ENCODE results near the gene NCAPH2.

NCAPH2 gene

GRCh38 chr22:50469377-50470305, 38.4 kb upstream of the NCAPH2 start:
- Mint-ChIP-seq H3K27me3 (ENCODE audit: low read depth) (no peaks in the 10 kb centered on the region), H3K36me3 (ENCODE audit: low read depth) (peaks cover 23% of the 10 kb centered on the region), H3K4me1 (ENCODE audit: low read depth) (peaks cover 46% of the 10 kb centered on the region), H3K9me3 (no peaks in the 10 kb centered on the region), H3K27ac (peak overlapping the region; percentile 86), H3K4me3 (peak overlapping the region; percentile 68)

DNA sequence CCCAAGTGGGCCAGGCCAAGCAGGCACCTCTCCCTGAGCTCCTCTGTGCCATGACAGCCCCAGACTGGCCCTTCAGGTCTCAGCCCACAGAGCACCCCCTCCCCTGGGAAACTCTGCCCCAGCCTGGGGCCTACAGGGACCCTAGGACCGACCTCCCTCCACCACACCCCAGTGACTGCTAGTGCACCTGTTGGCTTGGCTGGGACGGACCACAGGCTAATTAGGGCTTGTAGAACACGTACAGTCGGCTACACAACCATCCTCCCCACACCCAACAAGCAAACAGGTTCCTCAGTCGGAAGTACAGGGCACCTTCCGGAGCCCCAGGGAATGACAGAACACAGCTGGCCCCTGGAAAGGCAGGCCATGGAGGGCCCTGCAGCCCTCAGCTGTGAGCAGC, 37.5 kb upstream of the NCAPH2 start:
- H3K4me3 Mint-ChIP-seq, result peak overlapping the region; percentile 68
- H3K36me3 Mint-ChIP-seq (ENCODE audit: low read depth), result peaks cover 23% of the 10 kb centered on the region
- H3K4me1 Mint-ChIP-seq (ENCODE audit: low read depth), result peaks cover 50% of the 10 kb centered on the region
- no peaks in the 10 kb centered on the region for H3K27me3 Mint-ChIP-seq (ENCODE audit: low read depth)
- peak overlapping the region; percentile 86 for H3K27ac Mint-ChIP-seq
- no peaks in the 10 kb centered on the region for H3K9me3 Mint-ChIP-seq

- Mint-ChIP-seq H3K36me3 (ENCODE audit: low read depth) (peaks cover 17% of the 10 kb centered on the region), H3K27me3 (ENCODE audit: low read depth) (no peaks in the 10 kb centered on the region), H3K27ac (peak overlapping the region; percentile 86), H3K4me3 (peak overlapping the region; percentile 68), H3K9me3 (no peaks in the 10 kb centered on the region), H3K4me1 (ENCODE audit: low read depth) (peaks cover 51% of the 10 kb centered on the region)
Observed at GRCh38 chr22:50471197-50471847, 36.7 kb upstream of the NCAPH2 start.

- Mint-ChIP-seq H3K27ac (no peak overlapping the region), H3K27me3 (ENCODE audit: low read depth) (no peaks in the 10 kb centered on the region), H3K9me3 (no peaks in the 10 kb centered on the region), H3K36me3 (ENCODE audit: low read depth) (peaks cover 10% of the 10 kb centered on the region), H3K4me3 (peak overlapping the region; percentile 28), H3K4me1 (ENCODE audit: low read depth) (peaks cover 49% of the 10 kb centered on the region)
Observed at GRCh38 chr22:50471962-50472361, 36.1 kb upstream of the NCAPH2 start.

GRCh38 chr22:50473088-50473487, 34.9 kb upstream of the NCAPH2 start:
- no peaks in the 10 kb centered on the region for H3K27me3 Mint-ChIP-seq (ENCODE audit: low read depth)
- H3K36me3 Mint-ChIP-seq (ENCODE audit: low read depth), result peaks cover 10% of the 10 kb centered on the region
- peak overlapping the region; percentile 95 for H3K4me3 Mint-ChIP-seq
- peaks cover 52% of the 10 kb centered on the region for H3K4me1 Mint-ChIP-seq (ENCODE audit: low read depth)
- H3K27ac Mint-ChIP-seq, result peak overlapping the region; percentile 83
- no peaks in the 10 kb centered on the region for H3K9me3 Mint-ChIP-seq

GRCh38 chr22:50473855-50474671, 34.0 kb upstream of the NCAPH2 start:
- H3K27me3 Mint-ChIP-seq (ENCODE audit: low read depth), result peaks cover 6% of the 10 kb centered on the region
- peaks cover 5% of the 10 kb centered on the region for H3K36me3 Mint-ChIP-seq (ENCODE audit: low read depth)
- H3K9me3 Mint-ChIP-seq, result no peaks in the 10 kb centered on the region
- peak overlapping the region; percentile 95 for H3K4me3 Mint-ChIP-seq
- H3K27ac Mint-ChIP-seq, result peak overlapping the region; percentile 83
- peaks cover 47% of the 10 kb centered on the region for H3K4me1 Mint-ChIP-seq (ENCODE audit: low read depth)

GRCh38 chr22:50474710-50475651, 33.0 kb upstream of the NCAPH2 start, which contains the start of gene SBF1:
SBF1 (minus strand) TSS chr22:50475035; CDS start chr22:50474840, 195 bp downstream.
- no peaks in the 10 kb centered on the region for H3K9me3 Mint-ChIP-seq
- peak within 1 kb of the TSS; percentile 83 for H3K27ac Mint-ChIP-seq
- H3K27me3 Mint-ChIP-seq (ENCODE audit: low read depth), result peaks cover 11% of the 10 kb centered on the region
- H3K4me3 Mint-ChIP-seq, result peak within 1 kb of the TSS; percentile 95
- peaks cover 41% of the 10 kb centered on the region for H3K4me1 Mint-ChIP-seq (ENCODE audit: low read depth)
- H3K36me3 Mint-ChIP-seq (ENCODE audit: low read depth), result peaks cover 5% of the 10 kb centered on the region

GRCh38 chr22:50475652-50476002, 32.4 kb upstream of the NCAPH2 start:
- peaks cover 5% of the 10 kb centered on the region for H3K36me3 Mint-ChIP-seq (ENCODE audit: low read depth)
- peaks cover 16% of the 10 kb centered on the region for H3K27me3 Mint-ChIP-seq (ENCODE audit: low read depth)
- no peak overlapping the region for H3K27ac Mint-ChIP-seq
- no peaks in the 10 kb centered on the region for H3K9me3 Mint-ChIP-seq
- peaks cover 40% of the 10 kb centered on the region for H3K4me1 Mint-ChIP-seq (ENCODE audit: low read depth)
- H3K4me3 Mint-ChIP-seq, result peak overlapping the region; percentile 53

- peaks cover 30% of the 10 kb centered on the region for H3K4me1 Mint-ChIP-seq (ENCODE audit: low read depth)
- H3K4me3 Mint-ChIP-seq, result peak overlapping the region; percentile 65
- H3K27me3 Mint-ChIP-seq (ENCODE audit: low read depth), result peaks cover 16% of the 10 kb centered on the region
- H3K9me3 Mint-ChIP-seq, result no peaks in the 10 kb centered on the region
- peak overlapping the region; percentile 41 for H3K27ac Mint-ChIP-seq
- peaks cover 5% of the 10 kb centered on the region for H3K36me3 Mint-ChIP-seq (ENCODE audit: low read depth)
Observed at GRCh38 chr22:50476868-50477267, 31.2 kb upstream of the NCAPH2 start.

DNA sequence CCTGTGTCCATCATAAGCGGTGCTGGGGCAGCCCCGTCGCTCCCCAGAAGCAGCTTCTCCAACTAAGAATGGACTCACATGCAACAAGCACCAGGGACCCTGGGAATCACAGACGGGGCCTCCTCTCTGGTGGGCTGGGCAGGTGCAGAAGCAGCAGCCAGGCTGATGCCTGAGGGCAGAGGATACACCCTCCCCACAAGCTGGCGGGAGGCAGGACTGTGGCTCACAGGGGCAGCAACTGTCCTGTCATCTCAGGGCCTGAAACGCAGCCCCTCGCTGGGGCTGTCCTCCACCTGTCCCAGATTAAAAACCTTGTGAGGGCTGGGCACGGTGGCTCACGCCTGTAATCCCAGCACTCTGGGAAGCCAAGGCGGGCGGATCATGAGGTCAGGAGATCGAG, 30.1 kb upstream of the NCAPH2 start:
- Mint-ChIP-seq H3K27ac (no peak overlapping the region), H3K4me1 (ENCODE audit: low read depth) (peaks cover 23% of the 10 kb centered on the region), H3K4me3 (no peak overlapping the region), H3K27me3 (ENCODE audit: low read depth) (peaks cover 16% of the 10 kb centered on the region), H3K9me3 (no peaks in the 10 kb centered on the region), H3K36me3 (ENCODE audit: low read depth) (peaks cover 5% of the 10 kb centered on the region)

DNA sequence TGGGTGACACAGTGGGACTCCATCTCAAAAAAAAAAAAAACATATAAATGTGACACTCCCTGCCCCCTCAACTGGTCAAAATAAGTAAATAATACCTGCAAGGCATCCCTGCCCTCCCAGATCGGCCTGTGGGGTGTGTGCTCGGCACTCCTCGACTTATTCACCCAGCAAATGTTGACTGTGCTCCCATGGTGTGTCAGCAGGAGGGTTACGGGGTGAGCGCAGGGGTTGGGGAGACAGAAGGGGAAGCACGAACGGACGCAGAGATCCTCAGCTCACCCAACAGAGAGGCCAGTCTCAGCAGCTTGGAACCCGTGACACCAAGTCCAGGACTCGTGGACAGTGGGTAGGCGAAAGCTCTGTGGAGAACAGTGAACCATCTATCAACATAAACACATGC, 28.3 kb upstream of the NCAPH2 start:
- Mint-ChIP-seq H3K4me3 (peak overlapping the region; percentile 73), H3K9me3 (no peaks in the 10 kb centered on the region), H3K4me1 (ENCODE audit: low read depth) (peaks cover 12% of the 10 kb centered on the region), H3K27me3 (ENCODE audit: low read depth) (peaks cover 16% of the 10 kb centered on the region), H3K27ac (peak overlapping the region; percentile 55), H3K36me3 (ENCODE audit: low read depth) (no peaks in the 10 kb centered on the region)

DNA sequence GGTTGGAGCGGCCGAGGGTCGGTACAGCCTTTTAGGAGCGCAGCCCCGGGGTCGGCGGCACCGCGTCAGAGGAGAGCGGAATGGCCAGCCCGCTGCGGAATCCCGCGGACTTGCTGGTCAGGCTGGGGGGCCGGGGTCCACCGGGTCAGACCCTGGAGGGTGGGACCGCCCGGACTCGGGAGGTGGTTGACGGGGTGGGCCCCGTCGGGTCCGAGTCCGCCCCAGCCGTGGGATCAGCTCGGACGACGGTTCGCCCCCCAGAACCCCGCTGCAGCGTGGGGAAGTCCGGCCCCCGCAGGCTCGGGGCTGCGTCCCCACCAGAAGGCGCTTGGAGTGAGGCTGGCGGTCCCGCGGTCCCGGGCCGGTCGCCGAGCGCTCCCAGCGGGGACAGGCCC, 27.0 kb upstream of the NCAPH2 start:
- Mint-ChIP-seq H3K4me1 (ENCODE audit: low read depth) (peaks cover 10% of the 10 kb centered on the region), H3K27me3 (ENCODE audit: low read depth) (peaks cover 16% of the 10 kb centered on the region), H3K36me3 (ENCODE audit: low read depth) (no peaks in the 10 kb centered on the region), H3K27ac (no peak overlapping the region), H3K4me3 (peak overlapping the region; percentile 65), H3K9me3 (no peaks in the 10 kb centered on the region)

- H3K4me3 Mint-ChIP-seq, result peak within 1 kb of the TSS; percentile 75
- peaks cover 16% of the 10 kb centered on the region for H3K27me3 Mint-ChIP-seq (ENCODE audit: low read depth)
- H3K36me3 Mint-ChIP-seq (ENCODE audit: low read depth), result no peaks in the 10 kb centered on the region
- peaks cover 11% of the 10 kb centered on the region for H3K4me1 Mint-ChIP-seq (ENCODE audit: low read depth)
- no peaks in the 10 kb centered on the region for H3K9me3 Mint-ChIP-seq
- peak within 1 kb of the TSS; percentile 55 for H3K27ac Mint-ChIP-seq
Observed at GRCh38 chr22:50481440-50482106, 26.5 kb upstream of the NCAPH2 start, which contains the start of gene ADM2. ADM2 (plus strand) TSS chr22:50481543; CDS start chr22:50481848, 305 bp downstream.
